ENCODE data around the gene ST3GAL4. TPM values are rescaled to one million over a fixed set of nuclear protein-coding genes. Genes with fewer than 3 reads are reported as not detected.

ST3GAL4 gene
- polyA plus RNA-seq, 1 donor = 20.4 TPM

DNA sequence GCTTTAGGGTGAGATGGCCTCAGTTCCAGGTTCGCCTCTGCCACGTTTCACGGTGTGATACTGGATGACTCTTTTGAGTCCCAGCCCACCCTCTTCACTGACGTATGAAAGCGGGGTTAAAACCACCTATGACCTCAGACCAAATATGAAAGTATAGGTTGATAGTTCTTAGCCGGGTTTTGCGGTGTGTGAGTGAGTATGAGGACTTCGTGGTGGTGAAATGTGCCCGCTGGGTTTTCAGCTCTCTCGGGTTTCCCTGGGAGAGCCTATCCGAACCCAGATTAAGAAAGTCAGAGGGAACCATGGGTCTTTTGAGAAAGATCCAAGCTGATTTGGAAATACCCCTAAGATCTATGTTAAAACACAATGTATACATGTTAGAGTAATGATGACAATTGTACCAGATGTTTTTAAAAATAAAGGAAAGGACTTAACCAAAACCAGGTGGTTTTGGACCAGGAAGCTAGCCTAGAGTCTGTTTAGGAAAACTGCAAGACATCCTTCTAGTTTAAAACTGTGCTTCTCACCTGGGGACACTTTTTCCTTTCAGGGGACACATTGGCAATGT lies 25.8 kb upstream of the ST3GAL4 start:
- Histone ChIP-seq H3K36me3 (ENCODE audit: control insufficient read depth, insufficient read depth, low read length) (peaks cover 21% of the 10 kb centered on the region), H3K9me3 (ENCODE audit: control insufficient read depth, low read depth, low read length) (no peaks in the 10 kb centered on the region), H3K27ac (ENCODE audit: low read length) (no peak overlapping the region), H3K4me1 (ENCODE audit: control insufficient read depth, insufficient read depth, low read length) (no peaks in the 10 kb centered on the region), H3K4me3 (ENCODE audit: low read length) (no peak overlapping the region), H3K27me3 (ENCODE audit: control insufficient read depth, insufficient read depth, low read length) (no peaks in the 10 kb centered on the region)
- DNase-seq = no peak
- 100% methylated on average over 3 of the region's 11 CpGs for WGBS (ENCODE audit: insufficient coverage, low lambda C conversion rate)

DNA sequence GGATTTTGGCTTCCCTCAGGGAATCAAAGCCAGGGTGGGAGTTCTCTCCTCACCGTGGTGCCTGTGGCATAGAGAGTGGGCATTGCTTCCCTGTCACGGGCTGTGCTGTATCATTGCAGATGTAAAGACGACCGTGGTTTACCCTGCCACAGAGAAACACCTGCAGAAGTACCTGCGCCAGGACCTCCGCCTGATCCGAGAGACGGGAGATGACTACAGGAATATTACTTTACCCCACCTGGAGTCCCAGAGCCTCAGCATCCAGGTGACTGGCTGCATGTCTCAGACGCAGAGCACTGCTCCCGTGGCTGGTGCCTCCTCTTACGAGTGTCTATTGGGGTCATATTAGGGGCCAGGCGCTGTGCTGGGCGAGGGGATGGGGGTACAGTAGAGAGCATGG lies 24.2 kb upstream of the ST3GAL4 start:
- no peaks in the 10 kb centered on the region for H3K4me1 ChIP-seq (ENCODE audit: control insufficient read depth, insufficient read depth, low read length)
- H3K9me3 ChIP-seq (ENCODE audit: control insufficient read depth, low read depth, low read length) = no peaks in the 10 kb centered on the region
- H3K4me3 ChIP-seq (ENCODE audit: low read length) = no peak overlapping the region
- no peak for DNase-seq
- no CpG with 5 or more reads among the region's 13 CpGs for WGBS (ENCODE audit: insufficient coverage, low lambda C conversion rate)
- no peaks in the 10 kb centered on the region for H3K27me3 ChIP-seq (ENCODE audit: control insufficient read depth, insufficient read depth, low read length)
- H3K36me3 ChIP-seq (ENCODE audit: control insufficient read depth, insufficient read depth, low read length) = peaks cover 28% of the 10 kb centered on the region
- no peak overlapping the region for H3K27ac ChIP-seq (ENCODE audit: low read length)

DNA sequence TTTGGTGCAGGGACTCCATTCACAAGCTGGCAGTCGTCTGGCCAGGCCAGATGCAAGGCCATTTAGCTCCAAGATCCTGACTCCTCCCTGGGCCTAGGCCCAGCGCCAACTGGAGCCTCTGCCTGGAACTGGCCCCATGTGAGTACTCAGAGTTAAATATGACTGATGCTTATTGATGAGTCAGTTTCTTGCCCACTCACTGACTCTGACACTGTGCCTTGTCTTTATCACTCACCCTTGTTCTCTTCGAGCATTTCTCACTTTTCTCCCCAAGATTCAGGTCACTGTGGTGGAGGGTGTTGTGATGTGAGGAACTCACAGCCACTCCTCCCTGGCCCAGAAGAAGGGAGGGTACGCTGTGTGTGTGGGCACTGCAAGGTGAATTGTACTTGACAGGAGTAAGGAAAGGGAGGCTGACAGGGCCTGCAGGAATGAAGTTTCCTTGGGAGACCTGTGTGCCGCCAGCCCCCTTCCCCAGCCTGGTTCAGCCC lies 23.2 kb upstream of the ST3GAL4 start:
- no CpG with 5 or more reads among the region's 5 CpGs for WGBS (ENCODE audit: insufficient coverage, low lambda C conversion rate)
- H3K27me3 ChIP-seq (ENCODE audit: control insufficient read depth, insufficient read depth, low read length) = no peaks in the 10 kb centered on the region
- no peaks in the 10 kb centered on the region for H3K4me1 ChIP-seq (ENCODE audit: control insufficient read depth, insufficient read depth, low read length)
- peaks cover 30% of the 10 kb centered on the region for H3K36me3 ChIP-seq (ENCODE audit: control insufficient read depth, insufficient read depth, low read length)
- no peak overlapping the region for H3K4me3 ChIP-seq (ENCODE audit: low read length)
- DNase-seq = no peak
- no peaks in the 10 kb centered on the region for H3K9me3 ChIP-seq (ENCODE audit: control insufficient read depth, low read depth, low read length)
- no peak overlapping the region for H3K27ac ChIP-seq (ENCODE audit: low read length)

DNA sequence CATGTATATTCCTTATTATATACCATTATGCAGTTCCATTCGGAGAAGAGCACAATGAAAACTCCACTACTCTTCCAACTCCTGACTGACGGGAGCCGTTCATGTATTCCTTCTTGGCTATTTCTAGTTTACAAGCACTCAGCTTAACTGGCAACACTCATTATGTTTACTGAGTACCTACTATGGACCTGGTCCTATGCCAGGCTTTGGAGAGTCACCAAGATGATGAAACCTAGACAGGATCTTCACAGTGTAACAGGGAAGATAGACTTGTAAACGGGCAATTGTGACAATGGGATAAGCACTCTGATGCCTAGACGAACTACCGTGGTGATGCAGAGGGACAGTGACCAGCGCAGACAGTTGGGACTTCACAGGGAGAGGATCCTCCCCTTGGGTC lies 22.3 kb upstream of the ST3GAL4 start:
- Histone ChIP-seq H3K27me3 (ENCODE audit: control insufficient read depth, insufficient read depth, low read length) (no peaks in the 10 kb centered on the region), H3K27ac (ENCODE audit: low read length) (no peak overlapping the region), H3K36me3 (ENCODE audit: control insufficient read depth, insufficient read depth, low read length) (peaks cover 33% of the 10 kb centered on the region), H3K4me1 (ENCODE audit: control insufficient read depth, insufficient read depth, low read length) (no peaks in the 10 kb centered on the region), H3K9me3 (ENCODE audit: control insufficient read depth, low read depth, low read length) (no peaks in the 10 kb centered on the region), H3K4me3 (ENCODE audit: low read length) (no peak overlapping the region)
- no CpG with 5 or more reads among the region's 7 CpGs for WGBS (ENCODE audit: insufficient coverage, low lambda C conversion rate)
- DNase-seq = no peak

DNA sequence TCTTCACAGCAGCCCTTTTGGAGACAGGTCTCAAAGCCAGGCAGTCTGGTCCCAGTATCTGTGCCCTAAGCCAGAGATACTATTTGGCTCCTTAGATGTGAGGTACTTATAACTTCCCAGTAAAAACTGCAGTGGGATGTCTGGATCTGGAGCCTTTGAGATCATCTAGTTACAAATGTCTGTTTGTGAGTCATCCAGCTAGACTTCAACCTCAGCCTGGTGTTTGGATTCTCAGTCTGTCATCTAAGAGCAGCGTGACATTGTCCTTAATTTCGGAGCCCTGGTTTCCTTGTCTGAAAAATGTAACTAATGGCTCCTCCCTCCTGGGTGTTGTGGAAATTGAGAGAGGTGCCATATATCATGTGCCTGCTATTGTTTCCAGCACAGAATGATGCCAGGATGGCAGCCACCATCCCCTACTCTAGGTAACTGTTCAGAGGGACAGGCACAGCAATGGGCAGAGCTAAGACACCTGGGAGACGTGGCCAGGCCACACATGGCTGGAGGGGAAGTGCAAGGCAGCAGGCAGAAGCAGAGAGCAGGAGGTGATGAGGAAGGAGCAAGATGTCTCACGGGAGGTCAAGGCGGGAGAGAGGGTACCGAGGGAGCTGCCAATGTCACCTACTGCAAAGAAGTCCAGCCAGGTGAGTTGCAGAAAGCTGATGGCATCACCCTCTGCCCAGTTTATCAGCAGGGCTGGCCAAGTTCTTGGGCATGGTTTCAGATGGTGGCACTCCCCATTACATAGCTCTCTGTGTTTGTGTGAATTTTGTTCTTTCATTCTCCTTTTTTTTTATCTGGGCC lies 20.6 kb upstream of the ST3GAL4 start:
- Histone ChIP-seq H3K27me3 (ENCODE audit: control insufficient read depth, insufficient read depth, low read length) (no peaks in the 10 kb centered on the region), H3K4me3 (ENCODE audit: low read length) (no peak overlapping the region), H3K9me3 (ENCODE audit: control insufficient read depth, low read depth, low read length) (no peaks in the 10 kb centered on the region), H3K36me3 (ENCODE audit: control insufficient read depth, insufficient read depth, low read length) (peaks cover 38% of the 10 kb centered on the region), H3K27ac (ENCODE audit: low read length) (no peak overlapping the region), H3K4me1 (ENCODE audit: control insufficient read depth, insufficient read depth, low read length) (no peaks in the 10 kb centered on the region)
- DNase-seq = no peak
- no CpG with 5 or more reads among the region's 6 CpGs for WGBS (ENCODE audit: insufficient coverage, low lambda C conversion rate)

DNA sequence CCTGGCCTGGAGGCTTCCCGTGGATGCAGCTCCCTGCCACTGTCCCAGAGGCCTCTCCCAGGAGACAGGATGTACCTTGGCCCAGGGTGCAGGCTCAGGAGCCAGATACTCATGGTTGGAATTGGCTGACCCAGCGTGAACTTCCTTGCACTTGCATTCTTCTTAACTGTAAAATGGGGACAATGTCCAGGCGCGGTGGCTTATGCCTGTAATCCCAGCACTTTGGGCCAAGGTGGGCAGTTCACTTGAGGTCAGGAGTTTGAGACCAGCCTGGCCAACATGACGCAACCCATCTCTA lies 20.1 kb upstream of the ST3GAL4 start:
- H3K4me3 ChIP-seq (ENCODE audit: low read length) = no peak overlapping the region
- H3K27ac ChIP-seq (ENCODE audit: low read length) = no peak overlapping the region

DNA sequence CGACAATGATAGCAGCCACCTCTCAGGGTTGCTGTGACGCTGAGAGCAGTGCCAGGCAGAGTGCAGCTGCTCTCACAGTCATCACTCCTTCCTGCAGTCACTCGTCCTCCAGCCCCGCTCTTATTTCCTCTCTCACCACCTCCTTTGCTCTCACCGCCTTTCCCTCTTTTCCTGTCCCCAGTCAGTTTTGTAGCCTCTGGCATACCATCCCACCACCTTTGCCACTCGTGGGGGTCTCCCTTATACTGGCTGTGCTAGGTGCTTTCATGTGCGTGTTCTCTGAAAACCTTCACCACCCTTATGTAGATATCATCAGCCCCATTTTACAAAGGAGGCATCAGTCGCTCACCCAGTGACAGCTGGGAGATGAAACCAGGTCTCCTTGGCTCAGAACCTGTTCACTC lies 19.3 kb upstream of the ST3GAL4 start:
- Histone ChIP-seq H3K4me1 (ENCODE audit: control insufficient read depth, insufficient read depth, low read length) (no peaks in the 10 kb centered on the region), H3K36me3 (ENCODE audit: control insufficient read depth, insufficient read depth, low read length) (peaks cover 41% of the 10 kb centered on the region), H3K9me3 (ENCODE audit: control insufficient read depth, low read depth, low read length) (no peaks in the 10 kb centered on the region), H3K27ac (ENCODE audit: low read length) (no peak overlapping the region), H3K4me3 (ENCODE audit: low read length) (no peak overlapping the region), H3K27me3 (ENCODE audit: control insufficient read depth, insufficient read depth, low read length) (no peaks in the 10 kb centered on the region)
- WGBS (ENCODE audit: insufficient coverage, low lambda C conversion rate) = 100% methylated on average over 1 of the region's 8 CpGs
- no peak for DNase-seq

More for the DNA sequence above, 20.1 kb upstream of the ST3GAL4 start:
- Histone ChIP-seq H3K36me3 (ENCODE audit: control insufficient read depth, insufficient read depth, low read length) (peaks cover 38% of the 10 kb centered on the region), H3K9me3 (ENCODE audit: control insufficient read depth, low read depth, low read length) (no peaks in the 10 kb centered on the region), H3K4me1 (ENCODE audit: control insufficient read depth, insufficient read depth, low read length) (no peaks in the 10 kb centered on the region), H3K27me3 (ENCODE audit: control insufficient read depth, insufficient read depth, low read length) (no peaks in the 10 kb centered on the region)
- DNase-seq = peak in 1 of 2 donors; percentile 42
- WGBS (ENCODE audit: insufficient coverage, low lambda C conversion rate) = no CpG with 5 or more reads among the region's 5 CpGs

DNA sequence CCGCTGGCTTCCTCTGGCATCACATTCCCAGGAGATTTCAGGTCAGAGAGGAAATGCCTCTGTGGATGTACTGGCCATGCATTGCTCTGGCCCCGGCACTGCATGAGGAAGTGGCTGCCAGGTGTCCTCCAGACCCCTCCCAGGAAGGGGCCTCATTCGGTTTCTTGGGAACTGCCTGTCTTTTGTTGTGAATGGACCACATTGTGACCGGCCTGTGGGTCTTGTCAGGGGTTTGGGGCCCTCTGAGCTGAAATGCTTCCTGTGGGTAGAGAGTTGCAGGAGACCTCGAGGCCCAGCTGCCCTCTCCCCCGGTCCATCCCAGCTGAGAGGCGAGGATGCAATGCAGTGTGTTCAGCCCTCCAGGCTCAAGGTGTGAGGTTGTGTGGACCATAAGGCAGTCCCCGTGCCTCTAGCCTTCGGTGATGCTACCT lies 18.8 kb upstream of the ST3GAL4 start:
- WGBS (ENCODE audit: insufficient coverage, low lambda C conversion rate) = no CpG with 5 or more reads among the region's 9 CpGs
- Histone ChIP-seq H3K4me3 (ENCODE audit: low read length) (no peak overlapping the region), H3K4me1 (ENCODE audit: control insufficient read depth, insufficient read depth, low read length) (no peaks in the 10 kb centered on the region), H3K27ac (ENCODE audit: low read length) (no peak overlapping the region), H3K36me3 (ENCODE audit: control insufficient read depth, insufficient read depth, low read length) (peaks cover 40% of the 10 kb centered on the region), H3K9me3 (ENCODE audit: control insufficient read depth, low read depth, low read length) (no peaks in the 10 kb centered on the region), H3K27me3 (ENCODE audit: control insufficient read depth, insufficient read depth, low read length) (no peaks in the 10 kb centered on the region)
- no peak for DNase-seq

DNA sequence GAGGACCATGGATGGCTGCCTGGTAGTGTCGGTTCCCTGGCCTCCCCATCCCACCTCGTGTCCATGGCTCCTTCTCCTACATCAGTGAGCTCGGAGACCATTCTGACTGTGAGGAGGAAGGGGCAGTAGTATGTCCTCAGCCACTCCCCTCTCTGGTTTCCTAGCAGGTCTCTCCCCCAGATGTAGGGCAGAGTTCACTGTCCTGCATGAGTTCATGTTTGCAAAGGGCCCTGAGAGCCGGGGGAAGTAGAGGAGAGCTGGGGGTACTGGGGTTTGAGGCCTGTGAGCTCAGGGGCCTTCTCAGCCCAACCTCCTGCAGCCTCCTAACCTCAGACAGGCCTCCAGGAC lies 18.4 kb upstream of the ST3GAL4 start:
- Histone ChIP-seq H3K36me3 (ENCODE audit: control insufficient read depth, insufficient read depth, low read length) (peaks cover 40% of the 10 kb centered on the region), H3K4me1 (ENCODE audit: control insufficient read depth, insufficient read depth, low read length) (no peaks in the 10 kb centered on the region), H3K27me3 (ENCODE audit: control insufficient read depth, insufficient read depth, low read length) (no peaks in the 10 kb centered on the region), H3K4me3 (ENCODE audit: low read length) (no peak overlapping the region), H3K27ac (ENCODE audit: low read length) (no peak overlapping the region), H3K9me3 (ENCODE audit: control insufficient read depth, low read depth, low read length) (no peaks in the 10 kb centered on the region)
- DNase-seq = no peak
- no CpG with 5 or more reads among the region's 4 CpGs for WGBS (ENCODE audit: insufficient coverage, low lambda C conversion rate)

DNA sequence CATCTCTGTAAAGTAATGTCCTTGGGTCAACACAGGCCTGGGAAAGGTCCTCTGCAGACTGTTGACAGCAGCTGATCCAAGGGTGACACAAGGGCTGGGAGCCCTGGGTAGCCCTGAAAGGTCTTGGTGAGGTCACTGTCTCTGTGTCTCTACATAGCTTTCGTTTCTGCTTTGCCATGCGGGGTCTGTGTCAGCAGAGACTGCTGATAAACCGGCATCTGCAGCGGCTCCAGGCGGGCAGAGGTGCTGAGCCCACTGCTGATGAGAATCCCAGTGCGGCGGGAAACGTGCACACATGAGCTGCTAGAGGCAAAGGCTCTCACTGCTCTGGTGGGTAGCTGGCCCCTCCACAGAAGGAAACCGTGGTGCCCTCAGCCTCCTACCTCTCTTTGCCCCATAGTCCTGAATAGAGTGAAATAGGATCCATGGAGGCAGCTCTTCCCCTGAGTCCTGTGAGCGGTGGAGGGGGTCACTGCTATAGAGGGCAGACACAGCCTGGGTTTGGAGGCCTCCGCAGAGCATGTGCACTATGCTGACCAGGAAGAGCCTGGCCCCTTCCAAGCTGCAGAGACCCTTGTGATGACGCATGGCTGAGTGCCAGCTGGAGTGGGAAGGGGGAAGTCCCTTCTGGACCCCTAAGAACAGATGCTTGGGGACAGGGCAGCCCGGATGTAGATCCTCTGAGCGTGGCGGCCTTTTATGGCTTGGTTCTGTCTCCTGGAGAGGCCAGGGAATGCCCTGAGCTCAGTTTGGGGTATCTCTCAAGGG lies 17.8 kb upstream of the ST3GAL4 start:
- no peak overlapping the region for H3K27ac ChIP-seq (ENCODE audit: low read length)
- DNase-seq = no peak
- no peaks in the 10 kb centered on the region for H3K9me3 ChIP-seq (ENCODE audit: control insufficient read depth, low read depth, low read length)
- no CpG with 5 or more reads among the region's 15 CpGs for WGBS (ENCODE audit: insufficient coverage, low lambda C conversion rate)
- peaks cover 40% of the 10 kb centered on the region for H3K36me3 ChIP-seq (ENCODE audit: control insufficient read depth, insufficient read depth, low read length)
- no peaks in the 10 kb centered on the region for H3K27me3 ChIP-seq (ENCODE audit: control insufficient read depth, insufficient read depth, low read length)
- no peak overlapping the region for H3K4me3 ChIP-seq (ENCODE audit: low read length)
- H3K4me1 ChIP-seq (ENCODE audit: control insufficient read depth, insufficient read depth, low read length) = no peaks in the 10 kb centered on the region

Measured in large intestine (tissue), 3 donors.